NCI-H2029 (cell line): ENCODE measurements around the gene TRIM6.
"Not testable (repeated sequence)": the region's sequence is repeated elsewhere in the genome, so short reads cannot be mapped to it uniquely, and the experiment has no call there.

Experiments used
- DNase-seq: peaks from one replicate; lab custom pipeline; 2025; lab: John Stamatoyannopoulos, UW

Gene TRIM6

DNA sequence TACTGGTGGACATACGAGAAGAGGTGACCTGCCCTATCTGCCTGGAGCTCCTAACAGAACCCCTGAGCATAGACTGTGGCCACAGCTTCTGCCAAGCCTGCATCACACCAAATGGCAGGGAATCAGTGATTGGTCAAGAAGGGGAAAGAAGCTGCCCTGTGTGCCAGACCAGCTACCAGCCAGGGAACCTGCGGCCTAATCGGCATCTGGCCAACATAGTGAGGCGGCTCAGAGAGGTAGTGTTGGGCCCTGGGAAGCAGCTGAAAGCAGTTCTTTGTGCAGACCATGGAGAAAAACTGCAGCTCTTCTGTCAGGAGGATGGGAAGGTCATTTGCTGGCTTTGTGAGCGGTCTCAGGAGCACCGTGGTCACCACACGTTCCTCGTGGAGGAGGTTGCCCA lies 6.9 kb downstream of the TRIM6 start:
- DNase-seq, result no peak

DNA sequence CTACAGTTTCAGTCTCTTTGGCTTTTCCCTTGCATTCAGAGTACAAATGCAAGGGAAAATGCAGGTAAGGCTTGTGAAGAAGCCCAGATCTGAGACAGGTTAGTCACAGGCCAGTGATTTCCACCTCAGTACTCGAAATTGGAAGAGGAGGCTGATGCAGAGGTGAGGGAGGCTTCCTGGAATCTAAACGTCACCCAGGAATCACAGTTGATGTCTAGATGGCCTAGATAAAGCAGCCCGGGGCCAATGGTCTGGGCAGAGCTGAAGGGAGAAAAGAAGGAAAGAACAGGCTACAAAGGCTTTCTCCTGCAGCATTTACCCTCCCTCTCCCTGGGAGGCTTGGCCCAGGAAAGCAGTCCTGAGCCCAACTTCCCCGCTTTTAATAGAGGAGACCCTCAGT lies 8.5 kb downstream of the TRIM6 start:
- no peak for DNase-seq

DNA sequence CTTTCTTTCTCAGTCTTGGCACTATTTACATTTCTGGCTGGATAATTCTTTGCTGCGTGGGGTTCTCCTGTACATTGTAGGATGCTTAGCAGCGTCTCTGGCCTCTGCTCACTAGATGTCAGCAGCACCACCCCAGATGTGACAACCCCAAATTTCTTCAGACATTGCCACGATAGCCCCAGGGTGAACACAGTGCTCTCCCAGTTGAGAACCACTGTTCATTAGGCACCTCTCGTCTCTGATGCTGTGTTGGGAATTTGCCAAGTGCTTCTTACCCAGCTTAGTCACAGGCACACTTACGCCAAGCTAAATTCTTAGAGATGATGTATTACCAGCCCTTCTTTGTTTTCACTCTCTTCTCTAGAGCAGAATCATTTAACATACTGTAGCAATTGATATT lies 9.4 kb downstream of the TRIM6 start:
- DNase-seq, result no peak

DNA sequence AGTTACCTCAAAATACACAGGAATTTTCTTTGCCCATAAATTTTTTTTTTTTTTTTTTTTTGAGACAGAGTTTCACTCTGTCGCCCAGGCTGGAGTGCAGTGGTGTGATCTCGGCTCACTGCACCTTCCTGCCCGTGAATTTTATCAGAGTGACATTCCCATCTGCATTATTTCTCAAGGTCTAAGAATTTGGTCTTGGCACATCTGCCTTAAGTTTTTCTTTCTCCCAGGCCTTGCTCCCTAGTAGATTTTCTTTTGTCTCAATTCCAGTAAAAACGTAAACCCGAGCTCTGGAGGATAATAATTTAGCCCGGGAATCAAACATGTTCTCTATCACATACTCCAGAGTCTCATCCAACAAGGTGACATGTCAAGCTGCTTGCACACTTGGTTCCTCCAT lies 12.4 kb downstream of the TRIM6 start:
- DNase-seq, result no peak

DNA sequence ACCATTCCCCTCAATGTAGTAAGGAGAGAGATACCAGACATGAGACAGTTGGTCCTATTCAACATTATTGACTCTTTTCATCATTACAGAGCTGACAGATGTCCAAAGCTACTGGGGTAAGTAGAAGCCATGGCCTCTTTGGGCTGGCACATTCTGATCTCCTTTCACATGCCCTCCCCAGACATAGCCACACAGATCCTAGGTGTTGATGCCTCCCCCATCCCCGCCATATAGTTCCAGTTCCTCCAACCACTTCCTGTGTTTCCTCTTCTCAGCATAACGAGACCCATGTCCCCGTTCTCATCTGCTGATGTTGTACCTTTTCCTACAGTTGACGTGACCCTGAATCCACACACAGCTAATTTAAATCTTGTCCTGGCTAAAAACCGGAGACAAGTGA lies 14.0 kb downstream of the TRIM6 start:
- DNase-seq, result no peak

DNA sequence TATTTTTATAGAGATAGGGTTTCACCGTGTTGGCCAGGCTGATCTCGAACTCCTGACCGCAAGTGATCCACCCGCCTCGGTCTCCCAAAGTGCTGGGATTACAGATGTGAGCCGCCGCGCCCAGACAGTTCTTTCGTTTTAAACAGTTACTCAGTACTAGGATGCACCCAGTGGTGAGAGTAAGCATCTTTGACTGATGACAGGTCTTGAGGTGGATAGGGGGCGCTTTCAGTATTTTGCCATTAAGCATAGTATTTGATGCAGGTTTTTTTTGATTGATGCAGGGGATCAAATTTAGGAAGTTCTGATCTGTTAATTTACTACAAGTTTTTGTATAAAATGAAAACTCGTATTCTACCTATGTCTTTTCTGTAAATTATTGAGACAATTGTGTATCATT lies 15.2 kb downstream of the TRIM6 start:
- no peak for DNase-seq

DNA sequence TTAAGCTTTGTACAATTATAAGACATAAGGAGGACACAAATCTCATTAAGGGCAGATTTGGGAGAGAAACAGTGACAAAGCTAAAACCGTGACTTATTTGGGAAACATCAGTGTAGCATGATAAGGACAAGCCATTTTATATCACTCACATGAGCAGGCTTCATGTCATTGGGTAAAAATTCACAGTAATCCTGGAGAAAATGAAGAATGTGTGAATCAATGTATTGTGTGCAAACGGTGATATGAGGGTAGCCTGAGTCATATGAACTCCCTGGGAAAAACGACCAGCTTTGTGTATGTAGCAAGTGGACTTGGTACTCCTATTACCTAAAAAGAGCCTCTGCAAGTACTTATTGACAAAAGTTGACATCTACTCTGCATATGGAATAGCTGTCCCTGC lies 22.4 kb downstream of the TRIM6 start:
- no peak for DNase-seq

DNA sequence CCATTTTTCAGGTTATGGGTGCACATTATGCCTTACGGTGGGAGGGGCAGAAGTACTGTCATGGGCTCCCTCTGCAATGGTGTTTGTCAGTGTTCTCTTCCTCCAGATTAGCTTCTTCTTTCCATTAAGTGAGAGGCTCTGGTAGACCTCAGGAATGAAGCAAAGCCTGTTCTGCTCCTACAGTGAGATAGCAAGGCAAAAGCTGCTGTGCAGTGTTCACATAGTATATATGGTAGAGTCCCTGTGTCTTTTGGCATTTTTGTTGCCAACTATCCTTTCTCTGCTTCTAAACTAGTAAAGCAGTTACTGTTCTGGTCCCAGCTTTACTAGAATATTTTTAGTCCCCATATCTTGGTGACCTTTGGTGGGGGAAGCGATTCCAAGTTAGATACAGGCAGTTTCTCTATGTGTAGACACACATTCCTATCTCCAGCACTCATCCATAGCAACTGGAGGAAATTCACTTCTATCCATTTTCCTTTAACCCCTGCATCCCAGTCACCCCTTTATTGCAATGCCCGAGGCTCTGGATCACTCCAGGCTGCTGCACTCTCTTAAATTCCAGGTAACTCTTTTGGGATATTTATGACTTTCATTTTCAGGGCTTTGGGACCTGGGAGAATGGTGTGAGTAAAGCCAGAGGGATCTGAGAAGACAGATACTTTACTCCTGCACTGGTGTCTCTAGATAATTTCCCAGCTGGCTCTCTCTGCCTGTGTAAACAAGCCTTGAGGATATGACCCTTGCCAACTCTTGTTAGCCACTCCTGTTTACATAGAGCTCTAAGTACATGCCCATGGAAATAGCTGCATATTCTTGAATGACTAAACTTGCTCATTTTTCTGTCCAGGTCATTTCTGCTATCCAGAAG lies 24.4 kb downstream of the TRIM6 start:
- no peak for DNase-seq

DNA sequence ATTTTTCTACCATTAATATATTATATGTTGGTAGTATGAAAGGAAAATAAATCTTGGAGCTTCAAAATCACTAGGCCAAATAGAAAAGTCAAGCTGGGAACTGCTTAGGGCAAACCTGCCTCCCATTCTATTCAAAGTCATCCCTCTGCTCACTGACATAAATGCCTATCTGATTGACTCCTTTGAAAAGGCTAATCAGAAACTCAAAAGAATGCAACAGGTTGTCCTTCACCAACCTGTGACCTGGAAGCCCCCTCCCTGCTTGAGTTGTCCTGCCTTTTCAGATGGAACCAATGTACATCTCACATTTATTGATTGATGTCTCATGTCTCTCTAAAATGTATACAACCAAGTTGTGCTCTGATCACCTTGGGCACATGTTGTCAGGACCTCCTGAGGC lies 25.1 kb downstream of the TRIM6 start:
- DNase-seq, result no peak

DNA sequence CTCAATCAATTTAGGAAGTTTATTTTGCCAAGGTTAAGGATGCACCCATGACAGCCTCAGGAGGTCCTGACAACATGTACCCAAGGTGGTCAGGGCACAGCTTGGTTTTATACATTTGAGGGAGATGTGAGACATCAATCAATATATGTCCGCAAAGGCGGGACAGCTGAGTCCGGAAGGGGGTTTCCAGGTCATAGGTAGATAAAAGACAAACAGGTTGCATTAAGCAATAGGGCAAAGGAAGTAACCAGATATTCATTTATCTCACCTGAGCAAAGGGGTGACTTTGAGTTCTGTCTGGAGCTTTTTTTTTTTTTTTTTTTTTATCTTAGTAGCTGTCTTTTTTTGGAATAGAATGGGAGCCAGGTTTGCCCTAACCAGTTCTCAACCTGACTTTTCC lies 26.4 kb downstream of the TRIM6 start:
- no peak for DNase-seq

DNA sequence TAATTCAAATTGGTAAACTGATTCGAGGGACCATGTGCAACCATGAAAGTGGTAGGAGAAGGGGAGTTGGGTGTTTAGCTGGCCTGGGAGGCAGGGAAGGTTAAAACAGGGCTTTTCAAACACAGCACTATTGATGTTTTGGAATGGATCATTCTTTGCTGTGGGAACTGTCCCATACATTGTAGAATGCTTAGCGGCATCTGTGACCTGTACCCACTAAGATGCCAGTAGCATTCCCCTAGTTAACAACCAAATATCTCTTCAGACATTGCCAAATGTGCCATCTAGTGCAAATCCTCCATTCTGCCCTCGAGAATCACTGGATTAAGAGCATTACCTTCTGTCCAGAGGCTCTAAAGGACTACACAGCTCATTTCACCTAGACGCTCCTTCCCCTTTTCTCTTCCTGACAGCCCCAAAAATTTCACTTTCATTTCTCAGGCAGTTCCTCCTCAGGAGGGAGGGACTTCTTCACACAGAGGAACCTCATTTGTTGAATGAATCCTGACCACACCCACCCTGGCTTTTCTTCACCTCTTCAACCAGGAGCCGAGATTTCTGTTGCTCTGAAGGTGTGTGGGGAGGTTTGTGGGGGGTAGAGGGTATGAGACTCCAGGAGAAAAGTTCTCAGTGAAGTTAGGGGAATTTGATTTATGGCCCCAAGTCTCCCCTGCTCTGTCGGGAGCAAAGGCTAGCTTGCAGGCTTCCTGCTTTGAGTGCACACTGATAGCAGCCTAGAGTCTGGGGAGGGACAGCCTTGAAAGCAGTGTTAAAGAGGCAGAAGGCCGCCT lies 28.2 kb downstream of the TRIM6 start, which contains the start of gene TRIM34:
Gene TRIM34, plus strand, starts transcription at position 513 of the 791 bp plus-strand sequence. CDS start 7,331 bp downstream, outside the sequence.
- DNase-seq, result no peak

DNA sequence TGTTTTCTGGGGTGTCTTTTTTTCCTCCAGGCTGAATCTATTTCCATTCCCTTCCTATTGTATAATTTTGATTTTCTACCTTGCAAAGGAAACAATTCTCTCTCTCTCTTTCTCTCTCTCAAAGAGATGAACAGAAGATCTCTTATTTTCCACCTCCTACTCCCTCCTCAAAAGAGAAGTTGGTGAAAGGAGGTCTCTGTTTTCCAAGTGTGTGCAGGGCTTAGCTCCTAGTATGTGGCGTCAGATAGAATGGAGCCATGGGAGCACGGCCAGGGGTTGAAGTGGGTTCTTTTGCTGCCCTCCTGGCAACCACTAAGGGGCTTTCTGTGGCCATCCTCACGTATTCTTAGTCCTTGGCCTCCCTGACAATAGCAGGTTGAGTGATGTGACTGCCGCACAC lies 28.8 kb downstream of the TRIM6 start:
- no peak for DNase-seq

DNA sequence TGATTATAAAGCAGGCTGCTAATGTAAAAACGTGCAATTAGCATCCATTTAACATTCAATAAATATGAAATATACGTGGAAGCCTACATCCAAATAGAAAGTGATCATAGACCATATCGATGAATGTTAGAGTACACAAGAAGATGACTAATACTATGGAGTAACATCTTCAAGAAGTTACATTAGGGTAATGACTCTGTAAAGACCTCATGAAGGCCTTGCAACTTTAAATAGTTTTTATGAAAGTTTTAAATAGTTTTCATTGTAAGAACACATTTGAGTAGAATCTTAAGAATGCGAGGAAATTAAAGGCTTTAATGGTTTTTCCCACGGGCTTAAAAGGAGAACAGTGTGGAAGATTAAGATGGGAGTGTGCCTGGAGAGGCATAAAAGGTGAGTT lies 29.8 kb downstream of the TRIM6 start:
- no peak for DNase-seq

DNA sequence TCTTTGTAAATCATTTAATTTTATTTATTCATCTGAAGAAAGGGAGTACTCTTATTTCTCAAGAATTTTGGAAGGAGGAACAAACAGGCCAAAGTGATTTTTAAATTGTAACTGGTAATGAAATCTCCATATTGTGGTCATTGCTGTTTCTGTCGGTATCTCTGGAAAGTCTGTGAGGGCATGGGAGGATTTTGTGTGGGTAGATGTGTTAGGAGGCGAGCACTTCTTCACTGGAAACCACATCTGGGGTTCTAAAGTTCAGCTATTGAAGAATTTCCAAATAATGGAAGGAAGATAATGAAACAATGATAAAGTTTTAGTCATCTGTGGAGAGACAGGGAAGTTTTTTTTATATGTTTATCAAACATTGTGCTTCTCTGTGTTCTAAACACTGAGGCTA lies 35.0 kb downstream of the TRIM6 start:
- DNase-seq, result no peak

DNA sequence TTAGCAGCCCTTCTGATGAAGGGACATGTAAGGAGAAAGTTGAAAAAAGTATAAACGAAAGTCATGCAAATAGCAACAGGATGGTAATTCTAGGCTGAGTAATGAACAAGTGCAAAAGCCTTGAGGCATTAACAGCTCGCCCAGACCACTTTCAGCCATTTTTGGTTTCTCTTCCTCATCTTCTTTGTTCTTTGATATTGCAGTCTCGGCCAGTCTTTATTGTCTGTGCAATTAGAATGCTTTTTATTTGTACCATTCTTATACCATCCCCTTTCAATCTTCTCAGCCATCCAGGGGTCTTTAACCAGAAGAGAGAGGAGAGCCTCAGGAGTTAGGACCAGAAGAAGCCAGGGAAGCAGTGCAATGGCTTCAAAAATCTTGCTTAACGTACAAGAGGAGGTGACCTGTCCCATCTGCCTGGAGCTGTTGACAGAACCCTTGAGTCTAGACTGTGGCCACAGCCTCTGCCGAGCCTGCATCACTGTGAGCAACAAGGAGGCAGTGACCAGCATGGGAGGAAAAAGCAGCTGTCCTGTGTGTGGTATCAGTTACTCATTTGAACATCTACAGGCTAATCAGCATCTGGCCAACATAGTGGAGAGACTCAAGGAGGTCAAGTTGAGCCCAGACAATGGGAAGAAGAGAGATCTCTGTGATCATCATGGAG lies 35.7 kb downstream of the TRIM6 start:
- DNase-seq, result no peak

DNA sequence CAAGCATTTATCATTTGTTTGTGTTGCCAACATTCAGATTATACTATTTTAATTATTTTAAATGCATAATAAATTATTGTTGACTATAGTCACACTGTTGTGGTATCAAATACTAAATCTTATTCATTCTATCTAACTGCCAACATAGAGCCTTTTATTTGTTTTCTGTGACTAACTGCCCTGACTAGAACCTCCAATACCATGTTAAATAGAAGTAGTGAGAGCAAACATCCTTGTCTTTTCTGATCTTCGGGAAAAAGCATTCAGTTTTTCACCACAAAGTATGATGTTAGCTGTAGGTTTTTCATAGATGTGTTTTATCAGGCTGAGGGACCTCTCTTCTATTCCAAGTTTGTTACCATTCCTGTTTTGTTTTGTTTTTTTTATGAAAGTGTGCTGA lies 43.5 kb downstream of the TRIM6 start:
- DNase-seq, result no peak

DNA sequence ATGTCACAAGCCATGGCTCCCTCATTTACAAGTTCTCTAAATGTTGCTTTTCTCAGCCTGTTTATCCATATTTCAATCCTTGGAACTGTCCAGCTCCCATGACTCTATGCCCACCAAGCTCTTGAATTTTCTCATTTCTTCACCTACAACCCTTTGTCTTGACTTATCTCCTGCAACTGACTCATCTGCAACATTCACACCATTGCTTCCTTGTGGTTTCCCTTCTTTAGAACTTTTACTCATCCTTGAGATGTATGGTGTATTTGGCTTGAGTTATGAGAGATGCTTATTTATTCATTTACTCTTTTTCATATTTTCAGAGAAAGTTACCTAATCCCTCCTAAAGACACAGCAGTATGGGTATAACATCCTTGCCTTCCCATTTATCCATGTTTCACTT lies 47.1 kb downstream of the TRIM6 start:
- DNase-seq, result no peak

DNA sequence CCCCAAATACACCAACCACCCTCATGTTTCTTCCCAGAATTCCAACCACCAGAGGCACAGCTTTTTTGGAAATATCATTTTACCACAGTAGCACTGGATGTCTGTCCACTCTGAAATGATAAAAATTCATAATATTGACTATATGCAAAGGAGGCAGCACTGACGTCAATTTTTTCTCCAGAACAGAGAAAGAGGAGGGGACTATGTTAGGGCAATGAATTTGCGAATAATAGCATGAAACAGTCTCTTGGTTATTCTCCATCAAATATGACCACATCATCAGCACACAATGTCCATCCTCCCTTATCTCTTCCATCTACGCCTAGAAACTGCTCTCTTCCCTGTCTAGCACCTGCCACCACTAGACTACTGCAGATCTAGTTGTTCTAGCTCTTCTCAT lies 49.7 kb downstream of the TRIM6 start:
- DNase-seq, result no peak

DNA sequence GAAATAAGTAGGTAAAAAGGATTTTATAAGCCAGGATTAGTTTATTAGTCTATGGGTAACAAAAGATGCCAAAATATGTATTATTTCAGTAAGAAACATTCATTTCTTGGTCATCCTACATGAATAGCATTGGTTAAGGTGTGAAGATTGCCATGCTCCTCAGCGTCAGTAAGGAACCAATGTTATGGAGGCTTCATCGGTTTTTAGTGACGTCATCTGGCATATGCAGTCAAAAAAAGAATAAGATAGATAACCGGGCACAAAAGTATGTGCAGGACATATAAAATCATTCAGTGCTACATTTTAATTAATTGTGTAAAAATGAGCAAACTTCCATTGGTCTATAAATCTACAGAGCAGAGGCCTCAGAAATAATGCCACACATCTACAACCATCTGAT lies 59.0 kb downstream of the TRIM6 start:
- DNase-seq, result no peak

DNA sequence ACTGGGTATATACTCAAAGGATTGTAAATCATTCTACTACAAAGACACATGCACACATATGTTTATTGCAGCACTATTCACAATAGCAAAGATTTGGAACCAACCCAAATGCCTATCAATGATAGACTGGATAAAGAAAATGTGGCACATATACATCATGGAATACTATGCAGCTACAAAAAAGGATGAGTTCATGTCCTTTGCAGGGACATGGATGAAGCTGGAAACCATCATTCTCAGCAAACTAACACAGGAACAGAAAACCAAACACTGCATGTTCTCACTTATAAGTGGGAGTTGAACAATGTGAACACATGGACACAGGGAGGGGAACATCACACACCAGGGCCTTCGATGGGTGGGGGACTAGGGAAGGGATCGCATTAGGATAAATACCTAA lies 60.5 kb downstream of the TRIM6 start:
- DNase-seq, result not testable (repeated sequence)

DNA sequence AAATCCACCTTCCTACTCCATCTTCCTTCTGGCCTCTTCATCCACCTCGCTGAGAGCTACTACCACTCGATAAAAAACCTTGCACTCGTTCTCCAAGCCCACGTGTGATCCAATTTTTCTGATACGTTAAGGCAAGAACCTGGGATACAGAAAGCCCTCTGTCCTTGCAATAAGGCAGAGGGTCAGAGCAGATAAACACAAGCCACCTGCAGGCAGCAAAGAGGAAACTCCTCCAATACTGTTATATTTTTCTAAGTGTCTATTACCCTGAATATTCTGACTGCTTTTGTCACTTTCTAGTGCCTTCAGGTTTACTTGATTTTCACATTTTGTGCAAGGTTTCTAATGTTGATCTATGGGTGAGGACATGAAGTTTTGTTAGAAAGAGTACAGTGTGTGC lies 61.9 kb downstream of the TRIM6 start:
- DNase-seq, result no peak
